HCT116 (cell line): ENCODE results near the gene DRC7. TPM values are rescaled to one million over a fixed set of nuclear protein-coding genes. Genes with fewer than 3 reads are reported as not detected.

ENCODE experiments used
- ATAC-seq: fragments of 200-7000 bp; cut with Tn5 transposase; 2 replicates; pipeline ENCODE4 v1.9.1; 2020; ENCODE audit warnings: mild to moderate bottlenecking, moderate library complexity
- BruUV-seq: library from RNA; stranded (reverse); fragments of 400-500 nt; replicated peaks from 2 replicates; lab custom pipeline; 2021; lab: Mats Ljungman, UMichigan
- CTCF ChIA-PET: fragments of 300-600 bp; sonication (Branson Sonifier 250); formaldehyde crosslinking; loops from one replicate; lab custom pipeline; 2021; ENCODE audit warnings: antibody characterized with exemption; lab: Charles Lee
- POLR2A ChIA-PET: fragments of 300-600, 350-600 bp; sonication (Branson Sonifier 250); formaldehyde crosslinking; loops from one replicate; lab custom pipeline; 2021; ENCODE audit warnings: antibody characterized with exemption; lab: Charles Lee
- RAD21 ChIA-PET, 2 experiments: fragments of 300-600 bp; sonication (Branson Sonifier 250); formaldehyde crosslinking; loops; one replicate each; lab custom pipeline; 2023; ENCODE audit warnings: low total read pairs in 2 of 2; ENCODE audit not compliant: uncharacterized antibody in 2 of 2, unreplicated experiment in 2 of 2, low non-redundant PET in 1 of 2; lab: Charles Lee
- DNase-seq: peaks from one replicate; pipeline ENCODE4 v3.0.0-alpha.2; 2010; ENCODE audit warnings: low read depth, low spot score
- H2AFZ ChIP-seq: fragments of 200-600 bp; shearing (Covaris generic), sonication (generic); 2 replicates; pipeline ENCODE4 v1.6.1; 2017; ENCODE audit warnings: low read depth, mixed run types, mixed read lengths, antibody characterized with exemption, low read length; ENCODE audit not compliant: poor library complexity, severe bottlenecking
- H3K27ac ChIP-seq: 2 replicates; pipeline ENCODE4 v1.5.1; 2012; ENCODE audit warnings: low read depth, low read length
- H3K27me3 ChIP-seq: fragments of 200-600 bp; sonication (generic); 2 replicates; pipeline ENCODE4 v1.6.1; 2016; ENCODE audit warnings: mixed run types, low read length, mixed read lengths; ENCODE audit not compliant: insufficient read depth
- H3K36me3 ChIP-seq, 2 experiments: fragments of 200-500 bp in 1 of 2; fragments of 200-600 bp in 1 of 2; sonication (Bioruptor generic) in 1 of 2; sonication (generic) in 1 of 2; 2 replicates each; pipeline versions ENCODE4 v1.5.1 to v1.6.1; 2014 to 2016; ENCODE audit warnings: low read length in 2 of 2, inconsistent platforms in 1 of 2, mixed read lengths in 1 of 2, mixed run types in 1 of 2; ENCODE audit not compliant: insufficient read depth in 2 of 2, control insufficient read depth in 1 of 2
- H3K4me1 ChIP-seq, 2 experiments: fragments of 200-600 bp in 1 of 2; sonication (generic) in 1 of 2; 2 replicates each; pipeline versions ENCODE4 v1.5.1 to v1.6.1; 2012 to 2017; ENCODE audit warnings: low read length in 2 of 2, inconsistent platforms in 1 of 2, mild to moderate bottlenecking in 1 of 2, mixed read lengths in 1 of 2, mixed run types in 1 of 2, moderate library complexity in 1 of 2; ENCODE audit not compliant: insufficient read depth in 2 of 2, control insufficient read depth in 1 of 2
- H3K4me2 ChIP-seq: fragments of 200-600 bp; sonication (generic); 2 replicates; pipeline ENCODE4 v1.6.1; 2017; ENCODE audit warnings: mixed run types, low read length, mixed read lengths
- H3K4me3 ChIP-seq, 2 experiments: fragments of 200-600 bp in 1 of 2; sonication (generic) in 1 of 2; replicated peaks in 1 of 2; 2 replicates each; pipeline ENCODE4 v1.5.1; 2011 to 2016; ENCODE audit warnings: low read length in 2 of 2, control low read depth in 1 of 2, low read depth in 1 of 2, mild to moderate bottlenecking in 1 of 2, mixed read lengths in 1 of 2, mixed run types in 1 of 2
- H3K79me2 ChIP-seq: fragments of 200-600 bp; sonication (generic); 2 replicates; pipeline ENCODE4 v1.6.1; 2017; ENCODE audit warnings: mild to moderate bottlenecking, mixed run types, low read length, moderate library complexity, mixed read lengths; ENCODE audit not compliant: insufficient read depth
- H3K9ac ChIP-seq: fragments of 200-600 bp; sonication (generic); 2 replicates; pipeline ENCODE4 v1.6.1; 2016; ENCODE audit warnings: low read length, mixed read lengths
- H3K9me2 ChIP-seq: fragments of 200-600 bp; sonication (generic), shearing (Covaris generic); 2 replicates; pipeline ENCODE4 v1.6.1; 2017; ENCODE audit warnings: mixed run types, mild to moderate bottlenecking, moderate library complexity; ENCODE audit not compliant: insufficient read depth
- H3K9me3 ChIP-seq, 2 experiments: fragments of 200-500 bp in 1 of 2; fragments of 200-600 bp in 1 of 2; sonication (Bioruptor generic) in 1 of 2; sonication (generic) in 1 of 2; 2 replicates each; pipeline ENCODE4 v1.6.1; 2014 to 2017; ENCODE audit warnings: low read length in 2 of 2, mixed read lengths in 2 of 2, inconsistent platforms in 1 of 2, low read depth in 1 of 2, mild to moderate bottlenecking in 1 of 2, mixed run types in 1 of 2, moderate library complexity in 1 of 2; ENCODE audit not compliant: control insufficient read depth in 1 of 2, insufficient read depth in 1 of 2
- H4K20me1 ChIP-seq: fragments of 200-600 bp; sonication (generic), shearing (Covaris generic); 2 replicates; pipeline ENCODE4 v1.6.1; 2017; ENCODE audit warnings: mixed run types, mild to moderate bottlenecking, moderate library complexity; ENCODE audit not compliant: insufficient read depth
- CBX3 ChIP-seq: IDR thresholded peaks from 2 replicates; pipeline ENCODE4 v1.6.1; 2012; ENCODE audit warnings: low read depth
- ELF1 ChIP-seq: IDR thresholded peaks from 2 replicates; pipeline ENCODE4 v1.6.1; 2012; ENCODE audit warnings: low read depth, borderline replicate concordance
- EZH2 ChIP-seq: fragments of 200-600 bp; sonication (generic); IDR thresholded peaks from 2 replicates; pipeline ENCODE4 v1.6.1; 2017; ENCODE audit warnings: antibody characterized with exemption, mixed run types
- FOSL1 ChIP-seq: IDR thresholded peaks from 2 replicates; pipeline ENCODE4 v1.6.1; 2012; ENCODE audit warnings: low read depth
- MAX ChIP-seq: IDR thresholded peaks from 2 replicates; pipeline ENCODE4 v1.6.1; 2012
- POLR2AphosphoS5 ChIP-seq: IDR thresholded peaks from 2 replicates; pipeline ENCODE4 v1.6.1; 2011; ENCODE audit warnings: mild to moderate bottlenecking, low read depth, low read length, moderate library complexity
- RAD21 ChIP-seq: IDR thresholded peaks from 2 replicates; pipeline ENCODE4 v1.6.1; 2012; ENCODE audit warnings: low read depth, mild to moderate bottlenecking
- REST ChIP-seq: IDR thresholded peaks from 2 replicates; pipeline ENCODE4 v1.6.1; 2012; ENCODE audit warnings: low read depth
- SIN3A ChIP-seq: IDR thresholded peaks from 2 replicates; pipeline ENCODE4 v1.6.1; 2012; ENCODE audit warnings: low read depth
- SP1 ChIP-seq: IDR thresholded peaks from 2 replicates; pipeline ENCODE4 v1.6.1; 2012; ENCODE audit warnings: low read depth
- YY1 ChIP-seq: IDR thresholded peaks from 2 replicates; pipeline ENCODE4 v1.6.1; 2011; ENCODE audit warnings: low read length, low read depth, moderate library complexity, mild to moderate bottlenecking; ENCODE audit not compliant: insufficient replicate concordance; ENCODE audit errors: extremely low read depth
- ZBTB33 ChIP-seq: IDR thresholded peaks from 2 replicates; pipeline ENCODE4 v1.6.1; 2011; ENCODE audit warnings: mild to moderate bottlenecking, low read length, moderate library complexity; ENCODE audit not compliant: insufficient replicate concordance; ENCODE audit errors: extremely low read depth
- ZNF274 ChIP-seq: fragments of 200-500 bp; sonication (Bioruptor generic); IDR thresholded peaks from 2 replicates; pipeline ENCODE4 v1.6.1; 2014; ENCODE audit warnings: mild to moderate bottlenecking, low read depth, low read length, inconsistent platforms
- intact Hi-C: fragments of 100-400 bp; cut with micrococcal nuclease; formaldehyde crosslinking; loops from 2 replicates; pipeline ENCODE4 v1.10.0; 2022
- total RNA-seq: library from RNA; stranded (reverse); gene quantifications from one replicate; pipeline ENCODE4 v1.2.1, GENCODE V29; 2021; ENCODE audit not compliant: unreplicated experiment

DRC7 gene
- total RNA-seq, 1 experiment from 2014 or later, result 0.91 TPM

GRCh38 chr16:57661936-57662906, 32.4 kb upstream of the DRC7 start (continued):
- TF ChIP-seq MAX (no peak), SP1 (no peak), EZH2 (no peak), ZBTB33 (no peak)

GRCh38 chr16:57663436-57663835, 31.2 kb upstream of the DRC7 start:
- no peak for ATAC-seq
- Histone ChIP-seq H3K4me2 (no peak overlapping the region), H3K36me3 (no peaks in the 10 kb centered on the region; a peak in 1 of 4 replicates), H2AFZ (no peak overlapping the region), H3K27me3 (no peaks in the 10 kb centered on the region), H4K20me1 (no peaks in the 10 kb centered on the region), H3K4me1 (peaks cover 0 to 8% of the 10 kb centered on the region in 2 experiments; a peak in 1 of 4 replicates), H3K9me3 (no peaks in the 10 kb centered on the region), H3K4me3 (no peak overlapping the region), H3K9me2 (no peaks in the 10 kb centered on the region), H3K9ac (no peak overlapping the region), H3K79me2 (no peaks in the 10 kb centered on the region), H3K27ac (no peak overlapping the region)
- CTCF ChIA-PET, result no interaction called here
- intact Hi-C loops, result no loop called here
- RAD21 ChIA-PET, result no interaction called here
- no TSS peak for BruUV-seq
- TF ChIP-seq EZH2 (no peak), ZNF274 (no peak), REST (no peak), ELF1 (no peak), FOSL1 (no peak), SIN3A (no peak), YY1 (no peak), CBX3 (no peak), POLR2AphosphoS5 (no peak), RAD21 (no peak)
- no peak for DNase-seq
- POLR2A ChIA-PET, result no interaction called here
